ENCODE data around the gene TRIM56.

GRCh38 chr7:101126651-101127459 is 41.6 kb downstream of the TRIM56 start, which contains the start of gene SERPINE1:
- TF ChIP-seq CTCF (IDR thresholded peaks at IDR 0.05) = peak in 1 of 3 donors; percentile 82
- TF ChIP-seq POLR2A (IDR thresholded peaks at IDR 0.05) = no peak
